ENCODE measurements around the gene BMPR1A. TPM values are rescaled to one million over a fixed set of nuclear protein-coding genes. Genes with fewer than 3 reads are reported as not detected.

Gene BMPR1A
- total RNA-seq: 0.65 and 0.76 TPM in 2 replicates

GRCh38 chr10:86756511-86757112, at the start of gene BMPR1A:
BMPR1A (plus strand) TSS chr10:86756619; CDS start chr10:86876019, 119,400 bp downstream.

GRCh38 chr10:86957471-86958115, 201.2 kb downstream of the BMPR1A start, which contains the start of gene MMRN2:
MMRN2 (minus strand) TSS chr10:86957615; CDS start chr10:86957541, 74 bp downstream.

GRCh38 chr10:86958116-86958900, 201.9 kb downstream of the BMPR1A start, which contains the start of gene SNCG:
SNCG (plus strand) TSS chr10:86958599; CDS start chr10:86958698, 99 bp downstream.

GRCh38 chr10:86968271-86968993, 212.0 kb downstream of the BMPR1A start, which contains the start of gene ADIRF:
ADIRF (plus strand) TSS chr10:86968482; CDS start chr10:86968545, 63 bp downstream.

Small RNA genes within 50 kb of the gene (small RNA-seq; reads per million reads assigned to genes)
- 0.80 reads per million, percentile 50 among the genes with 10 or more reads in this experiment for gene RNU1-19P

Other genes starting within 250 kb of the BMPR1A start
- 39.5 and 46.7 TPM in 2 replicates for gene WAPL, start 234.8 kb upstream of the BMPR1A start, total RNA-seq
- not detected in 2 replicates for gene OPN4, start 102.1 kb upstream of the BMPR1A start, total RNA-seq
- not detected in 2 replicates for gene LDB3, start 88.1 kb upstream of the BMPR1A start, total RNA-seq
- 262 and 371 TPM in 2 replicates for gene MMRN2, start 201.0 kb downstream of the BMPR1A start, total RNA-seq
- 53.1 and 60.4 TPM in 2 replicates for gene SNCG, start 202.0 kb downstream of the BMPR1A start, total RNA-seq
- gene ADIRF, start 211.9 kb downstream of the BMPR1A start, total RNA-seq: 10.0 and 11.4 TPM in 2 replicates